Keratinocyte (primary cell): ENCODE measurements around the gene APLF.

Experiments
- CTCF ChIP-seq, 3 experiments: IDR thresholded peaks in 1 of 3; conservative IDR thresholded peaks in 1 of 3; optimal IDR thresholded peaks in 1 of 3; 2 replicates in 2 of 3; 3 replicates in 1 of 3; pipeline versions ENCODE3 to v1.5.1; 2011; ENCODE audit warnings: low read length in 3 of 3, mild to moderate bottlenecking in 3 of 3, moderate library complexity in 2 of 3, control low read depth in 1 of 3, inconsistent platforms in 1 of 3; ENCODE audit not compliant: insufficient read depth in 2 of 3; ENCODE audit errors: extremely low read depth in 1 of 3
- EZH2 ChIP-seq: IDR thresholded peaks from one replicate; pipeline ENCODE4 v1.6.1; 2012; ENCODE audit warnings: inconsistent platforms, mild to moderate bottlenecking, low read length, moderate library complexity

- TF ChIP-seq CTCF (optimal IDR thresholded peaks at IDR 0.05 in 1 of 3, IDR thresholded peaks at IDR 0.05 in 1 of 3, conservative IDR thresholded peaks at IDR 0.05 in 1 of 3; ENCODE audit: extremely low read depth in 1 of 3, insufficient read depth in 2 of 3, low read length in 3 of 3) (no peak), EZH2 (no peak)
Measured at GRCh38 chr2:68472796-68473414, 5.5 kb downstream of the APLF start.
